Germinal center (tissue), 1 donor: ENCODE results near the gene ARHGEF40.

ENCODE experiments used
- DNase-seq: peaks from one replicate; pipeline ENCODE4 v3.0.0; 2012; ENCODE audit warnings: mixed read lengths, low spot score

The ARHGEF40 gene

GRCh38 chr14:21070083-21070609 is at the start of gene ARHGEF40:
ARHGEF40 (plus strand) TSS chr14:21070304; CDS start chr14:21070397, 93 bp downstream.
- peak; percentile 30 for DNase-seq

DNA sequence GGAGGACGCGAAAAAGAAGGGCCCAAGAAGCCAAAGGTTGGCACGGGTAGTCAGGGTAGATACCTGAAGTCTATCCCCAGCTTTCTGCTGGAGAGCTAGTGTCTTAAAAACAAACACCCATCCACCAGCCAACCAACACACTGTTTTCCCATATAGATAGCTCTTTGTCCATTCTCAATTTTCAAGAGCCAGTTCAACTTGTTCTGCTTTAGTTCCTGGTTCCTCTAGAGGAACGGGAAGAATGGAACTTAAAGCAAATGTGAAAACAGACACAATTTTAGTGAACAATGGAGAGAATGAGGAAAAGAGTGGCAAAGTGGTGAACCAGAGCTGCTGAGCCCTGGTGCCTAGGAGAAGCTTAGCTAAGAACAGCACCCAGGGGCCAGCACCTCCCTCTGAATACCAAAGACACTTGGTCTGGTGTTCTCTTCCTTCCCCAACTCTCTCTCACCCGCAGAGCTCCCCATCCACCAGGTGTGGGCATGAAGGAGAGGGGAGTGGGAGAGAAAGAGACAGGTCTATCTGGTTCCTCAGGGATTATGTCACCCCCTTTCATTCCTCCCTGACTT is 49.0 kb upstream of the ARHGEF40 start:
- no peak for DNase-seq

DNA sequence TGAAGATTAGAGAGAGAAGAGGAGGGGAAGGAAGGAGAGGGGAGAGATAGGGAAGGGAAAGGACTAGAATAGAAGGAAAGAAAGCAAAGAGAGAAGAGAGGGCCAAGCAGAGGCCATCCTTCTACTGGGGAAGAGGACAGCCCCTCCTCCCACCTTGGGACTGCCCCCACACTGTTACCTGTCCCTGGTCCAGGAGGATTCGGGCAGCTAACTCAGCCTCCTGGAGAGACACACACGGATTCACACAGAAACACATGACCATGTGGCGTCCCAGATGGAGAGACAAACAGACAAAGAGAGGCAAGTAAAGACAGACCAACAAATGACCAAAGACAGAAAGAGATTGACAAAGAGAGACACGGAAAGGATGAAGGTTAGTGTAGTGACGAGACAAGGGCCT is 47.4 kb upstream of the ARHGEF40 start:
- DNase-seq = no peak

- DNase-seq = no peak
These were observed 46.9 kb upstream of the ARHGEF40 start for GRCh38 chr14:21023174-21023573.

GRCh38 chr14:21023817-21024584 is 46.1 kb upstream of the ARHGEF40 start:
- DNase-seq = no peak

- DNase-seq = peak; percentile 72
These were observed 45.3 kb upstream of the ARHGEF40 start, which contains the start of gene NDRG2 for GRCh38 chr14:21024585-21025370. NDRG2 (minus strand) TSS chr14:21025061; CDS start chr14:21023315, 1,746 bp downstream.

GRCh38 chr14:21025371-21026273 is 44.5 kb upstream of the ARHGEF40 start:
- DNase-seq = peak; percentile 10

DNA sequence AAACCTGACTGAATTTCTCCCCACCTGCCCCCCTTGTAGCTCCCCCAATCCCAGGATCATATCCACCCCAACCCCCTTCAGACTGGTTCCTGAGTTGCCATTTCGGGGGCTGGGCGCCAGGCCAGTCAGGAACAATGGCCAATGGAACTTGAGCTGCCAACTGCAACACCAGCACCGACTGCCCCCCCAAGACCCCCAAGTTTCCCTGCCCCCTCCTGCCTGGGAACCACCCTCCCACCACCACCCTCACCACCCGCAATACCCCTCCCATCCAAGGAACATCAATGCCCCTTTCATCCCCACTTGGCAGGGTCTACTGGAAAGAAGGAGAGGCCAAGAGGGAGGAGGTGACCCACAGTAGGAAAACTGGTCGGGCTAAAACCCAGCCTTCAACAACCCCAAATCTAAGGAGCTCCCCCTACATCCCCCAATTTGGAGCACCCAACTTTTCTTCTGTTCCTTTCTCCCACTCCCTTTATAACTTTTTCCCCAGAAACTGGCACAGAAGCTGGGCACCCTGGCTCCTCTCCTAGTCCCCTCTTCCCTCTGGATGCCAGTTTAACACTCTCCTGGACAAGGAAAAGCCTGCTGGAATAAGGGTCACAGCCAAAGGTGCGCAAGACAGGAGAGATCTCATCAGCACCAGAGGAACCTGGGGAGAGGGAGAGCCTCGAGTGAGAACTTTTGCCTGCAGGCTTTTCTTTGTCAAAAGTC is 43.7 kb upstream of the ARHGEF40 start:
- DNase-seq = no peak

GRCh38 chr14:21026988-21027315 is 43.2 kb upstream of the ARHGEF40 start:
- DNase-seq = no peak

GRCh38 chr14:21029917-21030316 is 40.2 kb upstream of the ARHGEF40 start, which contains the start of gene TPPP2:
TPPP2 (plus strand) TSS chr14:21030217; CDS start chr14:21030582, 365 bp downstream.
- no peak for DNase-seq

DNA sequence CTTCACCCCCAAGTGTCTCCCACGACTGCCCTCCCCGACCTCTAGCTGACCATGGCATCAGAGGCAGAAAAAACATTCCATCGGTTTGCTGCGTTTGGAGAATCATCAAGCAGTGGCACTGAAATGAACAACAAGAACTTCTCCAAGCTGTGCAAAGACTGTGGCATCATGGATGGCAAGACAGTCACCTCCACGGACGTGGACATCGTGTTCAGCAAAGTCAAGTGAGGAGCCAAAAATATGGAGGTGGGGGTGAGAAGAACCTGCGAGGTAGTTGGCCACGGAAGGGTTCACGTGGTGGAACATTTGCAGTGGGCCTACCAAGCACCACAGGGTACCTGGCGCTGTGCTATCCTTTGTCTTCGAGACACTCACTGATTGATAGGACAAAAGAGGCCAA is 39.6 kb upstream of the ARHGEF40 start:
- no peak for DNase-seq

DNA sequence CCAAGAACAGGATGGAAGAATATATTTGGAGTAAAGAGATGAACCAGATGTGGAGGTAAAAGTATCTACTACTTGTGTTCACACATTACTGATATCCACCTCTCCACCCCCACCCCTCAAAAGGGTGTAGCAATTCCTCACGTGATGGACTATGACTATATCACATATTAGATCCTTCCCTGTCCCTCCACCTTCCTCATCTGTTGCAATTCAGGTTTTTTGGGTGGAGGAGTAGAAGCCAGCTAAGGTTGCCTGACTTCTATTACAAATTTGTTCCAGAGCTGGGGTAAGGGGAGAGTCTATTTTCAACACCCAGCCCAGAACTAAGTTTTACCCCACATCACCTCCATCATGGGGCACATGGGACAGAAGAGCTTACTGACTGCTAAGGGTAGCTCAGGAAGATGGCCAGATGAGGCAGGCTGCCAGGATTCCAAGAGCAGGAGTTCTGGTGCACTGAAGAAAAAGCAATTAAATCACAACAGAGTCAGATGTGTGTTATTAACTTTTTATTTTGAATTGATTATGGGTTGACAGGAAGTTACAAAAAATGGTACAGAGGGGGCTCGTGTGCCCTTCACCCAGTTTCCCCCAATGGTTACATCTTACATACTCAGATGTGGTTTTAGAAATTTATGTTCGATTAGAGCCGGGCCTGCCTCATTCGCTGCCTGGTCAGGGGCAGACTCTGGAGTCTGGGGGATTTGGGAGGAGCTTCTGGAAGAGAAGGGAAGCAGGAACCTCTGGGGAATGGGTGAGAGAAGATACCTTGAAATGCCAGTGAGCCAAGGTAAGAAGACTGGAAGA is 37.6 kb upstream of the ARHGEF40 start:
- no peak for DNase-seq

GRCh38 chr14:21033133-21033698 is 36.9 kb upstream of the ARHGEF40 start:
- DNase-seq = no peak

DNA sequence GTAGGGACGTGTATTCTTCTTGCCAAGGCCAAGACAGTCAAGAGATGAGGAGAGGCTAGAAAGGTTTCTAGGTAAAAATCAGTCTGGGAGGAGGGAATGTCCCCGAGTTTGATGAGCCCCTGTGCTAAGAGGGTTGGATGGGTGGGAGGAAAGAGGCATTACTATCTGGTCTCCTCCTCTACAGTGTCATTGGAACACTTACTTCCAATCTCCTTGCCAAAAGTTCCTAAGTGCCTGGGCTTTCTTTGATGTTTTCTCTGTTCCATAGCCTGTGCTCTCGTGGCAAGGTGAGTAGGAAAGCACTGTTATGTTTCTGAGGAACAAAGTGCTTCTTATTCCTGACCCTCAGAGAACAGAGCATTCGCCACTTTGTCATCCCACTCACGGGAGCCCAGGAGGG is 35.4 kb upstream of the ARHGEF40 start, which contains the start of gene RNASE13:
RNASE13 (minus strand) TSS at position 101 of the 400 bp plus-strand sequence. CDS start 519 bp downstream, outside the sequence.
- no peak for DNase-seq

DNA sequence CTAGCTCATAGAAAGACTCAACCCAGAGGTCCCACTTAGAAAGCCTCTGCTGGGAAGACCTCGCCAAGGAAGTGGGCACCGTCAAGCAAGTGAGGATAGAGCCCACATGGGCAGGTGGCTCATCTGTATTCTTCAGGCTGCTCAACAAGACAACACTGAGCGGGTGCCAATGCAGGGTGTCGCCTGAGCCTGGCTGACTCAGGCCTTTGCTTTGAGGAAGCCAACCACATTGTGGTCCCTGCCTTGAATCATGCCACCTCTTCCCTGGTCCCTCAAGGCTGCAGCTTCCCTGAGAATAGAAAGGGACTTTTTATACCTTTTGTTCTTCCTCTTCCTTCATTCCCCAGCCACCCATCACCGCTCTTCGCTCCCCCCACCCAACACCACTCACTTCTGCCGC is 33.4 kb upstream of the ARHGEF40 start:
- no peak for DNase-seq

- no peak for DNase-seq
These were observed 32.9 kb upstream of the ARHGEF40 start for GRCh38 chr14:21037156-21037555.

DNA sequence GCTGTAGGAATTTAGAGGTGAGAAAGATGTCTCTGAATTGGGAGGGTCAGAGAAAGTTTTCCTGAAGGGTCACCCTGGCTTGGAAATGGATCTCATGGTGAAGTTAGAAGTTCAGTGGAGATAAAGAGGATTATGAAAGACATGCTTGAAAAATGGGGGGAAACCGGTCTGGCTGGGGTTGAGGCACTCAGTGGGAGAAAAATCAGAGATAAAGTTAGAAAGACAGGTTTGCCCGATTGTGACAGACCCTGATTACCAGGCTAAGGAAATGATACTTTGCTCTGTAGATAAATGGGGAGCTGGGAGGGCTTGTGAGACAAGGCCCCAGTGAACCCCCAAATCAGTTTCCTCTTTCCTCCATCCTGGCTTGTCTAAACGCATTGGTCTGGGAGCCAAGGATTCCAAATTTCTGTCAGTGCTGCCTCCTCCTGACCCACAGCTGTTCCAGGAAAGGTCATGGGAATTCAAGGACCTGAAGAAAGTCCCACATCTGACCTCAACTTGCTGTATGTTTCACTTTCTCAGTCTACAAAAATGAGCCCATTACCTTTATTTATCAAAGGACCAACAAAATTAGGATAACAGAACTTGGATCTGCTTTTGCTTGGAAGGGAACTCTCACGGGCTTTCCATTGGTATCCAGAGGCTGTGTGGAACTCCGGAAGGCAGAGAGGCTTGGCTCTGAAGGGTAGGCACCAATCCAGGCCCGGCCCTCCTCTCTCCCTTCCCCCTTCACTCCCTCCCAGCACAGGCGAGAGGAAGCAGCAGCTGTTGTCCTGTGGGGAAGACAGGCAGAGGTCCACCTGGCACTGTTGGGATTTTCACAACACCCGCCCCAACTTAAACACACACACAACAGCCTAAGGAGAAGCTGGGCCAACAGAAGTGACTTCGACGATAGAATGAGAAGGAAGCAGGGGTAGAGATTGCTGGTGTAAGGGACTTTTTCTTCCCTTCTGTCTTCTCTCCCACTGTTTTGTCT is 31.4 kb upstream of the ARHGEF40 start:
- DNase-seq = no peak
